HG03045 (cell line): ENCODE data around the gene HOXB8.

Experiments
- ATAC-seq: cut with Tn5 transposase; IDR thresholded peaks from one replicate; pipeline ENCODE4 v1.9.1; 2021; ENCODE audit warnings: mild to moderate bottlenecking, moderate library complexity; ENCODE audit not compliant: unreplicated experiment

Gene HOXB8

DNA sequence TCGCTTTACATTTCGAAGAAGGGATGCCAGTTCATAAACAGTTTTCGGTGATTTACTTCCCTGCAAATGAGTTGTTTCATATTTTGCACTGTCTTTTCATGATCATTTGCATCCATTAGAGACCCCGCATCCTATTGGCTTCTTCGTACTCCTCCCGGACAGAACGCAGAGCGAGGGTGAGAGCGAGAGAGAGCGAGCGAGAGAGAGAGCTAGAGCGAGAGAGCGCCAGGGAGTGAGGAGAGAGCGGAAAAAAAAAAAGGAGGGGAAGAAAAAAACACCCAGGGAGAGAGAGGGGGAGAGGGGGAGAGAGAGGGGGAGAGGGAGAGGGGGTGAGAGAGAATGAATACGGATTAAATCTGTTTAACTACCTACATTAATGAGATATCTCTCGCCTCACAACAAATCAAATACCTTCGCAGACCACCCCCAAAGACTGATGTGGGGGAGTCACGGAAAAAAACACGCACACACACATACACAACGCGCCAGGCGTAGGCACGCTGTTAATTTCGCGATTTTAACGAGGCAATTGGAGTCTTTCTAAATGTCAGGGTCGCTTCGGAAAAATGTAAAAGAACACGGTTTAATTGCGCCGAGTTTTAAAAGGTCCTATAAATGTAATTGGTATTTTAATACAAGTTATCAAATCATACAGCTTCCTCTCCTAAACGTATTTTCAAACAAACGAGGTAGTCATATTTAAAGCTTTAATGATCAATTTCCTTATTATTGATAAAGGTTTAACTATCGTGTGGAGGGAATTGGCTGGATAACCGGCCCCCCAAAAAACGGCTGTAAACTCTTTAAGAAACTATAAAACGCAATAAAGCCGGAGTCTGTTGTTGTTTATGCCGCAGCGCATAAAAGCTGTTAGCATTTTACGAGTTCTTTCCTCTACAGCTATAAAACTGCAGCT, at the start of gene HOXB8:
Gene HOXB8 (minus strand): TSS at position 246 of the 916 bp plus-strand sequence. CDS start 588 bp downstream, outside the sequence.
- no peak for ATAC-seq

DNA sequence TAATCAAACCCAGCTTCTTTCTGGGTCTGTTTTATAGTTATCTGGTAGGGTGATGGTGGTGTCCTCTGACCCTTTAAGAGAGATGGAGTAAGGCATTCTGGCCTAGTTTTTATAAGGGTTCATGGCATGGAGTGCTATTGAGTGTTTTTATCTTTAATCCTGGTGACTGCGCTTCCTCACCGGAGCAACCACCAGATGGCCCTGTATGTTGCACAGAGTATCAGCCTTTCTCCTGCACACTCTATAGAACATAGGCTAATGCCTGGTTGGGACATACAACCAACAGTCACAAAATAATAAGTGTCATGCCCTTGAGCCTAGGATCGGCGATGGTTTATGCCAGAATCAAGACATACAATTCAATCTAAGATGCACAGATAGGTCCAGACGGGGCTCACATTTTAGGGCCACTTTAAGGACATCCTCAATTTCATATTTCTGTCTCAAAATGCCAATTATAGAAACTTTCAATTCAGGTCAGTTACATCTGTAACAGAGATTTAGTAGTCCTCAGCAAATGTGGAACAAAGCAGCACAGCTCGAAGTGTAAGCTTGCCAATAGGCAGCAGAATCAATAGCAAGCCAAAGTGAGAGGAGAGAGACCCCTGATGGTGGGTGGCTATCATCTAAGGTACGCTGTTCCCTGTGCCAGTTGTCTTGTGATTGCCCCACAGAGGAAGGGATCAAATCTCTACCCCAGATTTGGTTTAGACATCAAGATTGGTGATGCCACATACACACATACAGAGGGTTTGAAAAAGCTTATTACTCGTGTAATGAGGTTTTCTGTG, 48.2 kb upstream of the HOXB8 start:
- ATAC-seq = no peak

DNA sequence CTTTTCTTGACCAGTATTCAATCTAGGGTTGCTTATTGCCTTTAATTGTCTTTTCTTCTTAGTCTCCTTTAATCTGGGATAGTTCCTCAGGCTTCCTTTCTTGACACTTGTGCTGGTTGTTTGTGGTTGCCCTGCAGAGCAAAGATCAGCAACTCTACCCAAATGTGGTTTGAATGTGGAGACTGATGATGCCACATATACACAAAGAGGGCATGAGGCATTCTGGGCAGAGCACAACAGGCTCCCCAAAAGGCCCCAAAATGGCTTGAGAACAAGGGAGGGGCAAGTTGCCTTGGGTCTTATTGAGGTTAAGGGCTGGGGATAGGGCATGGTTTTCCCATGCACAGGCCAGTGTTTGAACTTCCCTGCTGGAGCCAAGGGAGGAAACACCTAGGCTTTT, 40.8 kb upstream of the HOXB8 start:
- ATAC-seq = no peak

DNA sequence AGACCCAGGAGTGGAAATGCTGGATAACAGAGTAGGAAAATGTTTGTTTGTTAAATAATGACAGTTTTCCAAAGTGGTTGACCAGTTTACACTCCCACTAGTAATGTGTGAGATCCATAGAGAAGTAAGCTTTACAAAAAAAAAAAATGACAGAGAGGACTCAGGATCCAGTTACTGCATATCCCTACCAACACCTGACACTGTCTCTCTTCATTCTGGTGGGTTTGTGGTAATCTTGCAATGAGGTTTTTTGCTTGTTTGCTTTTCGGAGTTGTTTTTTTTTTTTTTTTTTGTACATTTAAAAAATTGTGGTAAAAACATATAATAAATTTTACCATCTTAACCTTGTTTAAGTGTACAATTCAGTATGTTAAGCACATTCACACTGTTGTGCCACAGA, 34.6 kb upstream of the HOXB8 start:
- no peak for ATAC-seq

DNA sequence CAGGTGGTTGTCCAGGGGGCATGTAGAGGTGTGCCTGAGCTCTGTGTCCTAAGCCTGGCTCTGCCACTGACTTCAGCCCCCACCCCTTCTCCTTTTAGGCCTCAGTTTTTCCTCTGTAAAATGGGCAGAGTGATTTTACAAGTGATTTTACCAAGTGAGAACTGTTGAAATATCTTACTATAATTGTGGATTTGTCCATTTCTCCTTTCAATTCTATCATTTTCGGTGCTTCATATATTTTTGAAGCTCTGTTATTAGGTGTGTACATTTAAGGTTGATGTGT, 32.8 kb upstream of the HOXB8 start:
- no peak for ATAC-seq

DNA sequence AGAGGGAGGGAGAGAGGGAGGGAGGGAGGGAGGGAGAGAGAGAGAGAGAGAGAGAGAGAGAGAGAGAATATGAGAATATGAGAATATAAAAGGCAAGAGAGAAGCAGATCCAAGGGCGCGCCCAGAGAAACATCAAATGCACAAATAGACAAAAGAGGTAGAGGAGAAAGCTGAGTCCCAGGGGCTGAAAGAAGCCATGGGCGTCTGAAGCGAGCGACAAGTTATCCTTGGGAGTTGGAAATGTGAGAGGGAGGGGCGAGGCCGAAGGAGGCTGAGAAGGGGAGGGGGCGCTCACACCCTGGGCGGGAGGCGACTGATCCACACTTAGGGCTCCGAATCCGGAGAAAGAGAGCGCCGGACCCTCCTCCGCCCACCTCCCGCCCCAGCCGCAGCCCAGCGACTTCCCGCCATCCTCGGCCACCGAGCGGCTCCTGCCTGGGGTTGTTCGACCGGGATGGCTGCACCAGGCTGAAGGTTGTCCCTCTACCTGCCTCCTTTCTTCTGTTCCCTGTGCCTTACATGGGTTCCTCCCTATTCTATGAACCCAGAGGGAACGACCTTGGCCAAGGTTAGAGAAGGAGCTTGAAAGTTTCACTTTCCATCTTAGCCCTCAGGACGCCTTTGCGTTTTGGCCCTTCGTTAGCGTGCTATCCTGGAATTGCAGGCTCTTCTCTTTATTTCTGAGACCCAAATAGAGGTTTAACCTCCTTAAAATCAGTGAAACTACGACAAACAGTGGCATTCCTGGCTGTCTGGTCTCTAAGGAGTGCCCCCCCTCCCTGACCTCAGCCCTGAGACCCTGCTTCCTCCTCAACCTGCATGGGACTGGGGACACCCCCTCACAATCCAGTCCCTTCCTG, 32.2 kb upstream of the HOXB8 start:
- no peak for ATAC-seq

DNA sequence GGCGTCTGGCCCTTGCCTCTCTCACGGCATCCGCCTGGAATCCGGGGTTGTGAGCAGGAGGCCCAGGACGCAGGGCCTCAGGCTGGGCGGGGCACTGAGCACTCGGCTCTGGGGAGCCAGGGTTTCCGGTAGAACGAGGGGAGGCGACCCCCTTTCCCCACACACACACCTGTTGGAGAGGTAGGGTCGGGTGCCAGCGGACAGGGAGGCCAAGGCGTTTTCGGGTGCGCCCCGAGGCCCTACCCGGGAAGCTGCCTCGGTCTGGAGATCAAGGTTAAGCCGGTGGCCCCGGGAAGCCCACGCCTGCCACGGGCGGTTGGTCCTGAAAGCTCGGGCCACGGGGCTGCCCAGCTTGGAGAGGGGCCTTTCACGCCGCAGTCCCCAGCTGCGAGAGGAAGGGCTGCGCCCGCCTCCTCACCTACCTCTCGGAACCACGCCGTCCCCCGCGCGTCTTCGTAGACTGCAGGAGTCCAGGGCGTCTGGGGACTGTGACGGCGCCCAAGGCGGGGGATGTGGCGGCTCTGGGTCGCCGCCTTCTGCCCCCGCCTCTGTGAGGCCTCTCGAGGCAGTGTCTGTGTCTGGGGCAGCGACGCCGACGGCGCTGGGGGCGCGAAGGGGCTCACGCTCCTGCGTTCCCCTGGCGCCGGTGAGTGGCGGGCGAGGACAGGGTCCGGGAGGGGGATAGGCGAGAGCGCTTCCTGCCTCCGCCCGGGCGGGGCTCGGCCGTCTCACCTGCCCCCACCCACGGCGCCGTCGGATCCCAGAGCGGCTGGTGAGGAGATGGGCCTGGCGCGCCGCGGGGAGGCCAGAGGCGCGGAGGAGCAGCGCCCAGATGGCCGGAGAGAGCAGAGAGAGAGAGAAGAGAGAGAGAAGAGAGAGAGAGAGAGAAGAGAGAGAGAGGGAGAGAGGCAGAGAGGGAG, 31.4 kb upstream of the HOXB8 start:
- no peak for ATAC-seq

DNA sequence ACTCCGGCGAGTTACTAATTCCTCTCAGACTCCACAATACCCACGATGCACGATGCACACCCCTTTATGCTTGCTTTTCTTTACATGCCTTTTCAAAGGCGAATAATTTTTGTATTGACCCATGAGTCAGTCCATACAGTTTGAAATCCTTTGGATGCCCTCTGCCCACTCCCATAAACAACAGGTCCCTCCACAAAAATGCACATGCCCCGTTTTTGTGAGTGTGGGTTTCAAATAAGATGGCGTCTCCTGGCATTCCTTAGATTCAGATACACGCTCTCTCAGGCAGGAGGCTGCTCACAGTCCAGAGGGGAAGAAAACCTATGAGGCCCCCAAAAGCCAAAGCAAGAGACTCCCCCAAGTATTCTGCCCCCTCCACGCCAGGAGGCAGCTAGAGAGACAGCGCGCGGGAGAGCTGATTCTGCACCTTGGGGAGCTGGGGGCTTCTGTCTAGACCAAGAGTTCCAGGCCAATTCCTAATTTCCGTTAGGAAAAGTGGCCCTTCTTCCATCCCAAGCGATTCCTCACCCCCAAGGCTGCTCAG, 30.6 kb upstream of the HOXB8 start:
- no peak for ATAC-seq

DNA sequence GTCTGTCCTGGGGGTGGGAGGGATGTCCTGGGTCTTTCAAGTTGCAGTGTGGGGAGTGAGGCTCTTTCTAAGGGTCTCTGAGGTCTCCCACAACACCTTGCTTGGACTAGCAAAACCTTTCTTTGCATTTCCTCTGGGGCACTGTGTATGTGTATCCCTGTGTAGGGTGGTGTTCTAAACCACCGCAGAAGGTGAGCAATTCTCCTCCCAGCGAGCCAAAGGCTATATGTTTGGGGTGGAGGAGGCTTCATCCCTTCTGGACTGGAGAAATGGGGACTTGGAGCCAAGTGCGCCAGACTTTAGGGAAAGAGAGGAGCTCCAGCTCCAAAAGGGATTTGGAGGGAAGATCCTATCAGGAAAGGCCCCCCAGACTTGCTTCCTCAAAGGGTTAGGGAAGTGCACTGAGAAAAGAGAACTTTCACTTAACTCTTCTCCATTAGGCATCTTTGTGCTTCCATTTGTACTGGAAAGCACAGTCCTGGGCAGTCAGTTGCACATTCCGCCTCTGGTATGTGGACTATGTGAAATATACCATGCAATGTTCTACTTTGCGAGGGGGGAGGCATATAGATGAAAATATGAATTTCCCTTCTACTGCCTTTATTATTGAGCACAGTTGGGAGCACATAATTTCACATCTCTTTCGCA, 29.9 kb upstream of the HOXB8 start:
- ATAC-seq = no peak

DNA sequence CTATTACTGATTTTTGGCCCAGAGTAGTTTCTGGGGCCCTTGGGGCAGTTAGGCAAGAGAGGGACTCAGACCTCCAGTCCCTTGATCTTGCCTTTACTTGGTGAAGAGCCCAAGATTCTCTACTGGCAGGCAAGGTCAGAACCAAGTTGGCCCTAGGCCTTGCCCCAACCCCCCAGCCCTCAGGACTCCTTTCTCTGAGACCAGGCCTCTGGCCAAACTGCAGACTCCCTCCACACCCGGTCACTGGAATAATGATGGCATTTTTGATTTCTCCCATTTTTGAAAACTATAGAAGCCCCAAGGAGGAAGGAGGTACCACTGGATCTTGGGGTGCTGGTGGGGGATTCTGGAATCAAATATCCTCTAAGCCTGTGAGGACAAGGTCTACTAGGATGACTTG, 29.1 kb upstream of the HOXB8 start:
- ATAC-seq = no peak

DNA sequence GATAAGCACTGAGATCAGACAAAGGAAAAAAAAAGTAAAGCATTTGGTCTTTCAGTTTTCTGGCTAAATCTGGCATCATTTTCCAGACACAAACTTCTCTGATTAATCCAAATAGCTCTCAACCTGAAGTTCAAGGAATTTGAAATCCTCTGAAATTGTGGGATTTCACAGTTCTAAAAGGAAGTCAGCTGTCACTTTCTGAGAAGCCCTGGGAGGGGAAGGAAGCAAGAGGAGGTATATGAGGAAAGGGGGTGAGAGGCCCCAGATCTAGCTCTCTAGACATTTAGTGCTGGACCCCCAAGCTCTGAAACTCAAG, 28.6 kb upstream of the HOXB8 start:
- no peak for ATAC-seq

DNA sequence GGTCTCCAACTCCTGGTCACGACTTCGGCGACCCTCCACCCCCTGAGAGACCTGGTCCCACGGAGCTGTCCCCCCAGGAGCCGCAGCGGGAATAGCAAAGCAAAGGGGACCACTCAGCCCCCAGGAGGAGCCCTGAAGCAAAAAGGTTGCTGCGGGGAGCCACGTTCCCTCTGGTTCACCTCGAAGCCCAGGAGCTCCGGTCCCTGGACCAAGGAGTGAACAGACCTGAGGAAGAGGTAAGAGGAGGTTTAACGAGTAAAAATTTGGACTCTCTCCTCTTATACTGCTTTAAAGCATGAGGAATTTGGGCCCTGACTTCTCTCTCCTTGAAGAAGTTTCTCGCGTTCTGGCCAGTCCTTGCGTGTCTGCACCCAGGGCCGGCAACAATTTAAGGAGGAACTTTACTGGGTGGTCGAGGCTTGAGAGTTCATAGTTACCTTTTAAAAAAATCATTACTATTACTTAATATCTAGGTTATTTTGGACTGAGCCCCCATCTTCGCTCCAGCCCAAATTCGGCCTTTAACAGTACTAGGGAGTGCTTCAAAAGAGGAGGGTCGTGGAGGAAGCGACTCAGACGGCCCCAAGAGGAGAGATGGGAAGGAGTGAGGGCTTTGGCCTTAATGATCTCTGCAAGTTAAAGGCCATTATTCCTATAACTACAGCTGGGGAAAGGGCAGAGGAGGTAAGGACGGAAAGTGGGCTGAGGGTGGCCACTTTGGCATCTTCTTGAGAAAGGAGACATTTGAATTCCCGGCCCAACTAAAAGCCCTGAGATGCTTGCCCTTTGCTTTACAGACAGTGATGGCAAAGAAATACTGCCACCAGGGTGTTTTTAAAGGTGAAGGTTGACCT, 28.0 kb upstream of the HOXB8 start:
- ATAC-seq = no peak

DNA sequence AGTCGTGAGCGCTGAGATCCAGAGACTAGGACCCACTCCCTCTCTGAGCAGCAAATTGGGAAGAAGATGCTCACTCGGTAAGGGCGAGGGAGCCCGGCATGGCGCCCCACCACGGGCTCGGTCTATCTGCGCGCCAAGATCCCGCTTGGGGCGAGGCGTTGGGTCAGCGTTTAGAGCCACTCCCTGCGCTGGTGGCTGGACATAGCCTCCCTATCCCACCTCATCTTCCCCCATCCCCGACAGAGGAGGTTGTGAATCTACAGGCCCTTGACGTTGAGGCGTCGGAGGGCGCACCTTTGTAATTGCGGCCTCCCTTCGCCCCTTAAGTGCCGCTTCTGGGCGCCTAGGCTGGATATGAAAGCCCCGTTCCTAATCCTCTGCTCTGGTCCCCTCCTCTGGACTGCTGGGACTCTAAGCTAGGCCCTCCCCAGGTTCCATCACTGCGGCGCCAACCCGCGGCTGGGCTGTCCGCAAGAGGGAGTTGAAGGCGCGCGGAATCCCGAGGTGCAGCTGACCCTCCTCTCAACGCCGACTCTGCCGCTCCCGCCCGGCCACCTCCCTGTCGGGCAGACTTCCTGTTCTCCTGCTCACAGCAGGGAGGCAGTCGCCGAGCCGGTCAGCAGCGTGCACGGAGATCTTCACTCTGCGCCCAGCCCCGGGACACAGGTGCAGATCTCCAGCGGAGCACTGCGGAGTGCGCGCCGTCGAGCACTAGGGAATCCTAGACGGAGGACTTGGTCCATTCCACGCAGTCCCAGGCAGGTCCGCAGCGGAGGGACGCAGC, 27.2 kb upstream of the HOXB8 start:
- no peak for ATAC-seq

DNA sequence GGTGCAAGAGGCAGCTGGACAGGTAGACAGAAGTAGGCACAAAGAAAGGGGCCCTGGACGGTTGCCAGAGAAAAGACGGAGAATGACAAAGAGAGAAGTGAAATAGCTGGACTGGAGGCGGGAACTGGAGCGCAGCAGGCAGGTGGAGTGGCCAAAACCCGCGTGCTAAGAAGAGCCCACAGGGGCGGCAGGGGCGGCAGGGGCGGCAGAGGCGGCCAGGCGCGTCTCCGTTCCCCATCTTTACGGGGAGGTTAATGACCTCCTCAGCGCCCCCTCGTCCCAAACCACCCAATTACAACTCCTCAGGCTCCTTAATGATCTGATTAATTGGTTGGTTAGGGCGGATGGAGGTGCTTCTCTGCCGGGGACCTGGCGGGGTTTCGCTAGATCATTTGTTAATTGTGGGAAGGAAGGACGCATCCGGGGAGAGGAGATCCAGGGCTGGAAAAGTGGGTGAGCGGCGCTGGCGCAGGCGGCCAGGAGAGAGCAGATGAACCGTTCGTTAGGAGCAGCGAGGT, 26.5 kb upstream of the HOXB8 start:
- ATAC-seq = no peak

DNA sequence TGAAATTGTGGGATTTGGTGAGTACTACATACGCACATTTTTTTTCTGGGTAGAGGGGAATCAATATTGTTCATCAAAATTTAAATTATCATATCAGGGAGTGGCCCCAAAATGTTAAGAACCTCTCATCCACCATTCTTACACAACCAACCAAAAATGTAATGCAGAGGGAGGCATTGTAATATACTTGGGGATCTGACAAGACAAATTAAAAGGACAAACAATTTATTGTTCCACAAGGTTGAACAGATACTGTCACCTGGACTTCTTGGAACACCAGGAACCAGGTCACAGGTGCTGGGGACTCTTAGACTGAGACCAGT, 25.7 kb upstream of the HOXB8 start:
- ATAC-seq = no peak

DNA sequence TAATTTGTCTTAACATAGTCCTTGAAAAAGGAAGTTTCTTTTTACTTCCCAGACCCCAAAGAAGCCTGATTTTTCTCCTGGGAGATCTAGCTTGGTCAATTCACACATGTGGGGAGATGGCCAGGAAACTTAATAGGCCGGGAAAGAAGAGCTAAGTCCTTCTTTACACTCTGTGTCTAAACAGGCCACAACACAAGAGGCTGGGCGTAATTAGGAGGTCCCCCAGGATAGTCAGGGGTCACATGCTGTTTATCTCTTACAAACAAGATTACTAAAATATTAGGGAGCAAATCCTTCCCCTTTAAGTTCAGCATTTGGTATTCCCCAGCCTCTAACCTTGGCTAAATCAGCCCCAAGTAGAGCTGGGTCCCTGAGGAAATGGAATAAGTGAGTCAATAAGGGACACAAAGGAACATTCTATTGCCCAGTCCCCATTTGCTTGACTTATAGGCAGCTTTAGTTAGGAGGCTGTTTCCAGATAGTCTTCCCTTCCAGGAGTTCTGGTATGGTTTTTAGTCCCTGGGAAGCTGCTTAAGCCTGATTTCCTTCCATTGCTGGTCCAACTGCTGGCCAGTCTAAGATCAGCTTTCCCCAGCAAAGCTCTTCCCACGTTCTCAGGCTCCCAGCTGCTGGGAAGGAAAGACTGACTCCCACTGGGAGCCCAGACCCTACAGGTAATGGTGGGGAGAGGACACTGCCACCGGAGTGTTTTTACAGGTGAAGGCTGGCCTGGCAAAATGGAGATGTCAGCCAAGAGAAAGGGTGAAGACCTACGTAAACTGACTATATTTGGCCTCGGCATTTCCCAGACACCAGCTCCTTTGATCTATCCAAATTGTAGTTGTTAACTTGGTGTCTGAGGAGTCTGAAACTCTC, 25.1 kb upstream of the HOXB8 start:
- ATAC-seq = no peak

DNA sequence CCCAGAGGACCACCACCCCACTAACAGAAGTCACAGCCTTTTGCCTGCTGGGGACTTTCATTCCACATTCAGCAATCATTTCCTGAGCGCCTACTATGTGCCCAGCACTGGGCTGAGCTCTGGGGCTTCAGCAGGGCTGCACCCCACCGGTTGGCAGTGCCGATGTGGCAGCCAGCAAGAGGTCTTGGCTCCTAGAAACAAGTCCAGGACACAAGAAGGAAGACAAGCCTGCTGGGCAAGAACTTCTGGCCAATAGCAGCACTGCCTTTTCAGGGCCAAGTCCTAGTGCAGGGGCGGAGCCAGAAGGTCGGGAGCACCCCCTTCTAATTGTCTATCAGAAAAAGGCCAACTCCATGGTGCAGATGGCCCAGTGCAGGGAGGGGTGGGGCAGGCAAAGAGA, 24.0 kb upstream of the HOXB8 start:
- no peak for ATAC-seq
